Measurements from ENCODE around the gene SHC4.

DNA sequence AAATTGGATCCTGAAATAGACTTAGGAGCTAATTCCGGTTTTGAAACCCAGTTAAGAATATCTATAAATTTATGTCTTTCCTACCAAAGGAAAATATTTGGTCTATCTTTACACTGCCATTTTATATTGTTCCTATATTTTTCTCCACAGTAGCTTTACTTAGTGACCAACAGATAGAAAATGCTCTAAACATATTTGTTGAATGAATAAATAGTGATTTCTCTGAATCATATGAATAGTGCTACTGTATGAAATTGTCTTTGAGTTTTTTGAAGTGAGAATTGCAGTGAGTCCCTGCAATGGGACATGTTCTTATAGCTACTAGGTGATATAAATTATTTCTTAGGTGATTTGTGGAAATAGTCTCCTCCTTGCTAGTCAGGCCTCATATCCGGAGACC is 104.3 kb downstream of the SHC4 start:
- TF ChIP-seq, protein P1, sequence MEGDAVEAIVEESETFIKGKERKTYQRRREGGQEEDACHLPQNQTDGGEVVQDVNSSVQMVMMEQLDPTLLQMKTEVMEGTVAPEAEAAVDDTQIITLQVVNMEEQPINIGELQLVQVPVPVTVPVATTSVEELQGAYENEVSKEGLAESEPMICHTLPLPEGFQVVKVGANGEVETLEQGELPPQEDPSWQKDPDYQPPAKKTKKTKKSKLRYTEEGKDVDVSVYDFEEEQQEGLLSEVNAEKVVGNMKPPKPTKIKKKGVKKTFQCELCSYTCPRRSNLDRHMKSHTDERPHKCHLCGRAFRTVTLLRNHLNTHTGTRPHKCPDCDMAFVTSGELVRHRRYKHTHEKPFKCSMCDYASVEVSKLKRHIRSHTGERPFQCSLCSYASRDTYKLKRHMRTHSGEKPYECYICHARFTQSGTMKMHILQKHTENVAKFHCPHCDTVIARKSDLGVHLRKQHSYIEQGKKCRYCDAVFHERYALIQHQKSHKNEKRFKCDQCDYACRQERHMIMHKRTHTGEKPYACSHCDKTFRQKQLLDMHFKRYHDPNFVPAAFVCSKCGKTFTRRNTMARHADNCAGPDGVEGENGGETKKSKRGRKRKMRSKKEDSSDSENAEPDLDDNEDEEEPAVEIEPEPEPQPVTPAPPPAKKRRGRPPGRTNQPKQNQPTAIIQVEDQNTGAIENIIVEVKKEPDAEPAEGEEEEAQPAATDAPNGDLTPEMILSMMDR (conservative IDR thresholded peaks at IDR 0.05), result no peak
- TF ChIP-seq ZFX (IDR thresholded peaks at IDR 0.05), result no peak

Data from C4-2B (cell line).